ENCODE data around the gene SPACA4.
"Not testable (repeated sequence)": the region's sequence is repeated elsewhere in the genome, so short reads cannot be mapped to it uniquely, and the experiment has no call there.

SPACA4 gene

DNA sequence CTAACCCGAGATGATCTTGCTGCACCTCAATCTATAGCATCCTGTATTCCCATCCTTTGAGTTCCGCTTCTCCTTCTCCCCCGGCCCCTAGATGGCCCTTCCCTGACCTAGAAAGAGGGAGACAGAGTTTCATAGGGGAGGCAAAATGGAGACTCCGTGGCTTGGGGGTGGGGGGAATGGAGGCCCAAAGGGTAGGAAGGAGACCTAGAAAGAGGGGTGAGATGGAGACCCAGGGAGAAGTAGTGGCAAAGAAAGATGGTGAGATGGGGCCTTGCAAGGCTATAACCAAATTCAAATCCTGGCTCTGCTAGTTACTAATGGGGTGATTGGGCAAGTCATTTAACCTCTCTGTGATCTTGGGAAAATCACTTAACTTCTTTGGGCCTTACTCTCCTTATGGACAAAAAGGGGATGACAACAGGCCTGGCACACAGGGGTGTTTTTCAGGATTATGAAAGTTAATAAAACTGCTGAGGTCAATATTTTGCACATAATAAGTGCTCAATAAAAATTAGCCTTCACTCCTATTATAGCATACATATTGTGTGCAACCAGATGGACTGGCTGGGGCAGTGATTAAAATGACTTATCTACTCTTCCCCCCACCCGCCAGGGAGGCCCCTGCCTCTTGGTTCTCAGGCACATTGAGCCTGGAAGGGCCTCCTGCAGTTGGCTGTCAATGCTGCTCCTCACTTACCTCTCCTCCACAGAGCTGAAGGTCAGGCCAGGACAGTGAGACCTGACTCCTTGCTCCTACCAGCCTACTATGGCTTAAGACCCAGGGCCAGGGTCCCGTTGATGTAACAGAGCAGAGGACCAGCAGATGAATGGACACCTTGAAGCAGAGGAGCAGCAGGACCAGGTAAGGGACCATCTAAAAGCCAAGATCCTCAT, 13.4 kb downstream of the SPACA4 start:
- no peak for DNase-seq

GRCh38 chr19:48623556-48624066, 17.1 kb downstream of the SPACA4 start:
- DNase-seq, result no peak

DNA sequence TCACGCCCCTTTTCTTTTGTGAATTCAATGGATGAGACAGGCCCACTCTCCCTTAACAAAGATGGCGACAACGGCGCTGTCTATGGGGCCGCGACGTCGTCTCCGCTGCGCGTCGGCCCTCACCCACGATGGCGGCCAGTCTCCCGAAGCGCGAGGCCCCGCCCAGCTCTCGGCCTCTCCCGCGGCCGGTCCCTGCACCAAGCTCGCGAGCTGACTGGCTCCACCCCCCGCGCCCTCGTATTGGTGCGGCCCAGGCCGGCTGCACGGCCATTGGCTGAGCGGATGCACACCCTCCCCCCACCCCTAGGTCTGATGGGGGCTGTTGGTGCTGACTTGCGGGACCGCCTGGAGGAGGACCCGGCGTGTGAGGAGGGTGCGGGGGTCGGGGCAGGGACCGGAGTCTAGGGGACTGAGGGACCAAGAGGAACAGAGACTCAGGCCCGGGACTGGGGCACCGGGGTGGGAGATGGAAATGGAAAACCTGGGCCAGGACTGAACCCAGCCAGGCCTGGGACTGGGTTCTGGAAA, 17.6 kb downstream of the SPACA4 start:
- DNase-seq, result peak; percentile 98

- no peak for DNase-seq
Measured at GRCh38 chr19:48624791-48625723, 18.5 kb downstream of the SPACA4 start.

GRCh38 chr19:48625891-48626327, 19.4 kb downstream of the SPACA4 start:
- DNase-seq, result no peak

- DNase-seq, result no peak
Measured at GRCh38 chr19:48627201-48627864, 20.8 kb downstream of the SPACA4 start.

DNA sequence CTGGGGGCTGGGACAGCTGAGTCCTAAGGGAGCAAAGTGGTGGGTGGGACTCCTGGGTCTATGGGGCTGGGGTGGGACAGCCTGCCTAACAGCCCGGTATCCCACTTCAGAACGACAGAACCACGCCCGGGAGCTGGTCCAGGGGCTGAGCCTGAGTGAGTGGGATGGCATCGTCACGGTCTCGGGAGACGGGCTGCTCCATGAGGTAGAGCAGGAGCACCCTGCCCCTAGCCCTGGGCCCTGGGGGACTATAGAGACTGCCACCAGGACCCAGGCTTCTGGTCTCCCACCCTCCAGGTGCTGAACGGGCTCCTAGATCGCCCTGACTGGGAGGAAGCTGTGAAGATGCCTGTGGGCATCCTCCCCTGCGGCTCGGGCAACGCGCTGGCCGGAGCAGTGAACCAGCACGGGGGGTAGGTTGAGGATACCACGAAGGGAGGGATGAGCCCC, 21.3 kb downstream of the SPACA4 start:
- DNase-seq, result no peak

DNA sequence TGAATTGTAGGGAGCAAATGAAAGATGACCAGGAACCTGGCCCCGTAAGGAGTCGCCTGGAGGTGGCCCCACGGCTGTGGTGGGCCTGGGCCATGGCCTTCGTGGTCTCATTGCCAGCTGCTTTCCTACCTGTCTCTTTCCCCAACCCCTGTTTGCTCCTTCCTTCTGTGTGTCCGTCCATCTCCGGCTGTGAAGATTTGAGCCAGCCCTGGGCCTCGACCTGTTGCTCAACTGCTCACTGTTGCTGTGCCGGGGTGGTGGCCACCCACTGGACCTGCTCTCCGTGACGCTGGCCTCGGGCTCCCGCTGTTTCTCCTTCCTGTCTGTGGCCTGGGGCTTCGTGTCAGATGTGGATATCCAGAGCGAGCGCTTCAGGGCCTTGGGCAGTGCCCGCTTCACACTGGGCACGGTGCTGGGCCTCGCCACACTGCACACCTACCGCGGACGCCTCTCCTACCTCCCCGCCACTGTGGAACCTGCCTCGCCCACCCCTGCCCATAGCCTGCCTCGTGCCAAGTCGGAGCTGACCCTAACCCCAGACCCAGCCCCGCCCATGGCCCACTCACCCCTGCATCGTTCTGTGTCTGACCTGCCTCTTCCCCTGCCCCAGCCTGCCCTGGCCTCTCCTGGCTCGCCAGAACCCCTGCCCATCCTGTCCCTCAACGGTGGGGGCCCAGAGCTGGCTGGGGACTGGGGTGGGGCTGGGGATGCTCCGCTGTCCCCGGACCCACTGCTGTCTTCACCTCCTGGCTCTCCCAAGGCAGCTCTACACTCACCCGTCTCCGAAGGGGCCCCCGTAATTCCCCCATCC, 22.1 kb downstream of the SPACA4 start:
- DNase-seq, result no peak

GRCh38 chr19:48629297-48629598, 22.7 kb downstream of the SPACA4 start:
- no peak for DNase-seq

GRCh38 chr19:48629599-48630295, 23.2 kb downstream of the SPACA4 start:
- DNase-seq, result no peak

DNA sequence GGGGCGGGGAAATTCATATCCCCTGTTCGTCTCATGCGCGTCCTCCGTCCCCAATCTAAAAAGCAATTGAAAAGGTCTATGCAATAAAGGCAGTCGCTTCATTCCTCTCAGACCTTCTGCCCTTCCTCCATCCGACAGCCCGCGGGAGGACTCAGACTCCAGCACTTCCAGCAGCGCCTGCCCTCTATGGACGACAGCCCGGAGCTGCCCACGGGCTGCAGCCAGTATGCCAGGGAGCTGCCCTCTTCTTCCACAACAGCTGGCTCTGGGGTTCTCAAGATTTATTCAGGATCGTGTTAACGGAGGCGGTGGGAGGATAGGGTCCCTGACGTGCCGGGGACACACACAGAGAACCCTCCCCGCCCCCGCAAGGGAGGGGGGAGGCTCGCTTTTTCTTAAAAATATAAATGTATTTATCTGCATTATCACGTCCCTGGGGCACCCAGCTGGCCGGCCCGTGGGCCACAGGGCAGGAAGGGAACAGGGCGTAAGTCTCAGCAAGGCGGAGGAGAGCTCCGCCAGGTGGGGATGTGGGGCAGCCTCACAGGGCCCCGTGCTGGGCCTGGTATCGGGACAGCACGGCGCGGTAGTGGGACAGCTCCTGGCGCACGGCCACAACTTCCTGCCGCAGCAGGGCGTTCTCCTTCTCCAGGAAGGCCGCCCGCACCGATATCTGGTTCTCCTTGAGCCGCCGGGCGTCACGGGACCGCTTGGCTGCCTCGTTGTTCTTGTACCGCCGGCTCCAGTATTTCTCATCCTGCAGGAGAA, 23.9 kb downstream of the SPACA4 start:
- no peak for DNase-seq

- DNase-seq, result no peak
Measured at GRCh38 chr19:48631225-48631624, 24.7 kb downstream of the SPACA4 start.

GRCh38 chr19:48632286-48632685, 25.7 kb downstream of the SPACA4 start:
- DNase-seq, result not testable (repeated sequence)

- no peak for DNase-seq
Measured at GRCh38 chr19:48632692-48633147, 26.2 kb downstream of the SPACA4 start.

DNA sequence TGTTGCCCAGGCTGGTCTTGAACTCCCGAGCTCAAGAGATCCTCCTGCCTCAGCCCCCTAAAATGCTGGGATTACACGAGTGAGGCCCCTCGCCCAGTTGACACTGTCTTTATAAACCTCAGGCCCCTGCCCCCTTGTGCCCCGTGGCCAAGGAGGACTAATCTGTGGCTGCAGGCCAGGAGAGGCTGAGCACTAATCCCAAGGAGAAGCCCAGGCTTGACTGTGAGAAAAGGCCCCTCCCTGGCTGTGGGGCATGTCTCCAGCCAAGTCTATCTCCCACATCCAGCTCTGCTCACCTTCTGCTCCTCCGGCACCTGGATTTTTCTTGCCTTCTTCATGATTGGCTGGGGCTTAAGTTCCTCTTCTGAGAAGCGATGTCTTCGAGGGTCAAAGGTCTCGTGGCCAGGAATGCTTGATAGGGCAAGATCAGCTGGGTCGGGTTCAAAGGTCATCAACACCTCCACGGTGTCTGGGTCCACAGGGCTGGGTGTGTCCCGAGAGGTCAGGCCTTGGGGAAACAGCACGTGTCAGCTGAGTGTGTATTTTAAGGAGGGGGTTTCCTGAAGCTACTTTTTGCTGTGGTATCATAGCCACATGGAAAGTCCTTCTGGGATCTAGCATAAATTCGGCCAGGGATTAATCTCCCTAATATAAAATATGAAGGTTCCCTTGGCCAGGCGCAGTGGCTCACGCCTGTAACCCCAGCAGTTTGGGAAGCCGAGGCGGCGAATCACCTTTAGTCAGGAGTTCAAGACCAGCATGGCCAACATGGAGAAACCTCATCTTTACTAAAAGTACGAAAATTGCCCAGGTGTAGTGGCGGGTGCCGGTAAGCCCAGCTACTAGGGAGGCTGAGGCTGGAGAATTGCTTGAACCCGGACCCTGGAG, 26.9 kb downstream of the SPACA4 start:
- DNase-seq, result no peak

DNA sequence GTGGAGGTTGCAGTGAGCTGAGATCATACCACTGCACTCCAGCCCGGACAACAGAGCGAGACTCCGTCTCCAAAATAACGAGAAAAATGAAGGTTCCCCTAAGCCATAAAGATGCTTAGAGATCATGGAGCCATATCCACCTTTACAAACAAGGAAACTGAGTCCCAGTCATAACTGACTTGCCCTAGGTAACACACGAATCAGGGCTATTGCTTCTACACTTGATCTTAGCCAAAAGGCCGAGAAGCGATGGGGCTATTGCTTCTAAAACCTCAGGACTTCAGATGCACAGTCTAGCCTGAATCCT, 27.4 kb downstream of the SPACA4 start:
- DNase-seq, result no peak

DNA sequence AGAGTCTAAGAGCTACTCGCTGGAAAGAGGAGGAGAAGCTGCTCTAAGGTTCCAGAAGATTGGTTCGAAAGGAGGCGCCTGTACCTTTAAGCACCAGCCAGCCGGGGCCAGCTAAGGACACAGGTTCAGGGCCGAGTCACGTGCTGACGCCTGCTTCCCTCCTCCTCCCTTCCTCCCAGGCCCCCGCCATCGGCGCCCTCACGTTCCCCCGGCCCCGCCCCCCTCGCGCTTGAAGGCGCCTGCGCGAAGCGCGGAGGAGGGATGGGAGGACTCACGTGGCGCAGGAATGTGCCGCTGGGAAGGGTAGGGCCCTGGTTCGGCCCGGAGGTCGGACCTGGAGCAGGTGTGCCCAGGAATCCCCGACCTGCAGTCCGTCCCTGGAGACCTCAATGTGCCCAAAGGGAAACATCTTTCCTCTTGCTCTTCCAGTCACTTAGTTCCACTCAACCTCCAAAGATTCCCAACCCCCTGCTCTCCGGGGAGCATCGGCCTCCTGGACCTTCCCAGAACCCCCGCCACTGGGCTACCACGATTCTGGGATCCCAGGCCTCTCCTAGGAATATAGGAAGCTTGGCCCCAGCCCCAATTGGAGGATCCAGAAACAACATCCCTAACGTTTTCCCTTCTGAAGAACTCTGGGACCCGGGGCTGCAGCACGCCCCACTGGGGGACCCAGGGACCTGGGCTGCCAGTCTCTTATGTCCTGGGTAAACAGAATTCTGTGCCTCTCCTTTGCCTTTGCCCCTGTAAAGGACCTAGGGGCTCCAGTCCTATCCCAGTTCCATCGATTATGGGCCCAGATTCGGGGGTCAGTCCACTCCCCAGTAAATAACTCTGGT, 28.1 kb downstream of the SPACA4 start:
- DNase-seq, result peak; percentile 94

- DNase-seq, result peak; percentile 68
Measured at GRCh38 chr19:48635263-48635965, 28.9 kb downstream of the SPACA4 start.
